GM21360 (cell line): ENCODE measurements around the gene PRIMA1.

Source experiments
- ATAC-seq: cut with Tn5 transposase; IDR thresholded peaks from one replicate; pipeline ENCODE4 v1.9.1; 2021; ENCODE audit warnings: mild to moderate bottlenecking, moderate library complexity; ENCODE audit not compliant: unreplicated experiment

Gene PRIMA1

GRCh38 chr14:93733631-93734030 is 54.7 kb downstream of the PRIMA1 start:
- no peak for ATAC-seq

DNA sequence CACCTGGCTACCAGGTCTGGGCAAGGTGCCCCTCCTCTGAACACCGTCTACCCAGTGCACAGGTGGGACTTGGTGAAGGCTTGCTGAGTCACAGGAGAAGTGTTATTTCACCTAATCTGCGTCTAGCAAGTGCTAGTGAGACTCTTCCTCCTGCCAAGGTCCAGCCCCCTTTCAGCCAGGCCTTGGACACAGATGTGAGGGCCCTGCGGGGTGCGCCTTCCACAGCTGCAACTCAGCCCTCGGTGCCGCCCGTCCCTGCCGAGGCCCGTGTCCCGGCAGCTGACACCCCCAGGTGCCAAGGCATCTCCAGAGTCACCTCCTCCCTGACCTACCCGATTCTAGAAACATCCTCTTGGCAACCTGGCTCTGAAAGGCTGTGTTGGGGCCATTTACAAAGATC is 55.1 kb downstream of the PRIMA1 start:
- ATAC-seq = no peak

- no peak for ATAC-seq
Observed at GRCh38 chr14:93732524-93732923, 55.8 kb downstream of the PRIMA1 start.

DNA sequence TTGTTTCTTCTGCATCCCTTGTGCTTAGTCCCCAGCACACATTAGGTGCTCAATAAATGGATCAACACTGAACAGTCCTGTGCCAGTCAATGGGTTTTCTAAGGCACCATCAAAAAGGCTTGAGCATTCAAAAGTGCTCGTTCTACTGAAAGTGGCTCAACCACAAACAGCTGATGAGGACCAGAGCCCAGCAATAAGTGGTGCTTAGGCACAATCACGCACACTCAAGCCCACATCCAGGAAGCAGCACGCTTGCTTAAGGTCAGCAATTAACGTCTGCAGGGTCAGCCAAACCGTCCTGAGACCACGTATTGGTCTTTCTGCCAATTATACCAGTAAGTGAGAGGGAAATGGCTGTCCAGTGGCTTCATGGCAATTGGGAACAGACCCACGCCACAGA is 56.5 kb downstream of the PRIMA1 start:
- no peak for ATAC-seq

DNA sequence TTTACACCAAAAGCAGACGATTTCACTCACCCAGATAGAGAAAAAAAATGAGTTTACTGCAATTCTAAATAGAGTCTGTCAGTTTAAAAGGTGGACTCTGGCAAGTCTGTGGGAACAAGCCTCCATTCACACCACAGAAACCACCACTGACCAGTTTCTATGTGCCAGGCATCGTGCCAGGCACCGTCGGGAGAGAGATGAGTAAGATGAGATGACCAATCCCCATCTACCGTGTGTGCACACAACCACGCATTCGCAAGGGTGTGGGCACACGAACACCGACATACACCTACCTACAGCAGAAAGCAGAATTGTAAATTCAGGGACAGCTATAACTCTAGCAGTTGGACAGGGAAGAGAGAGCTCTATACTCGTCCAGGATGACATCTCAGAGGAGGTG is 58.3 kb downstream of the PRIMA1 start:
- ATAC-seq = no peak

DNA sequence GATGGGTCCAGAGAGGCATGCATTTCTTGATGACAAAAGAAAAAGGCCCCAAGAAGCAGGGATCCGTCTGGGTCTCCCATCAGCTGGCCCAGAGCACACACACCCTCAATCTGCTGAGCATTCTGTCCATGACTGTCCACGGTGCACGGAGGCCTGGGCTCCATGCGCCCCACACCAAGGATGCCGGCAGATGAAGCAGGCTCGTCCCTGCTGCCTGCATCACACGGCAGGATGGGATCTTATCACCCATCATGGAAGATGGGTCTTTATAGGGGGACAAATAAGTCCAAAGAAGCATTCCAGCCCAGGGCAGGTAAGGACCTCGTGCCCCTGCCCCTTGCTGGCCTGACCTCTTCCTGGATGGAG is 59.7 kb downstream of the PRIMA1 start:
- ATAC-seq = no peak

GRCh38 chr14:93727917-93728650 is 60.2 kb downstream of the PRIMA1 start:
- no peak for ATAC-seq

DNA sequence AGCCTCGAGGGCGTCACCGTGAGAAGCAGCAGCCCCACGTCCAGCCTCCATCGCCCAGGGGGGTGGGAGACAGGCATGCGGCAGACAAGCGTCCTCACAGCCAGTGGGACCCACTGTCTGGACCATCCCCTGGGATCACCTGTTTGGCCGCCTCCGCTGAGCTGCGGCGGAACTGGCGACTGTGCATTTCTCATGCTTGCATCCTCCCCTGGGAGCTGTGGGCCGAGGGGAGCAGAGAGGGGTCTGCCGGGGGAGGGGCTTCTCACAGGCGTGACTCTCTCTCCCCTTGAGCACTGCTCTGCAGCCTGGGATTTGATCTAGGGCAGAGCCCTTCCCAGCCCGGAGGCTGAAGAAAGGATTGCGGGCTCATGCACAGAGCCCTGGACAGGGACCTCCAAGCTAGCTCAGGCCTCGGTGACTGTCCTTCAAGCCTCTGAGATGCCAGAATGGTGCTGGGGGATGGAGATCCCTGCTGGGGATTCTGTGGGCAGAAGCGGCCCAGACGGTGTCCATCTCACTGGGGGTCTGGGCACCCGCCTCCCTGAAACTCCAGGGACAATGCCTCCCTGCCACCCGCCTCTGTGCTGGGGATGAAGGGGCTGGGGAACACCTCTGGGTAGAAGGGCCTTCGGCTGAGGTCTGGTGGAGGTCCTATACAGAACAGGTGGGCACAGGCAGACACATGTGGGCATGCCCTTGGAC is 61.1 kb downstream of the PRIMA1 start:
- ATAC-seq = no peak

GRCh38 chr14:93725993-93726392 is 62.3 kb downstream of the PRIMA1 start:
- ATAC-seq = no peak

- ATAC-seq = no peak
Observed at GRCh38 chr14:93725002-93725582, 63.2 kb downstream of the PRIMA1 start.

GRCh38 chr14:93723001-93723400 is 65.3 kb downstream of the PRIMA1 start:
- no peak for ATAC-seq

GRCh38 chr14:93720981-93721483 is 67.3 kb downstream of the PRIMA1 start:
- ATAC-seq = no peak

- no peak for ATAC-seq
Observed at GRCh38 chr14:93720076-93720815, 68.0 kb downstream of the PRIMA1 start.

DNA sequence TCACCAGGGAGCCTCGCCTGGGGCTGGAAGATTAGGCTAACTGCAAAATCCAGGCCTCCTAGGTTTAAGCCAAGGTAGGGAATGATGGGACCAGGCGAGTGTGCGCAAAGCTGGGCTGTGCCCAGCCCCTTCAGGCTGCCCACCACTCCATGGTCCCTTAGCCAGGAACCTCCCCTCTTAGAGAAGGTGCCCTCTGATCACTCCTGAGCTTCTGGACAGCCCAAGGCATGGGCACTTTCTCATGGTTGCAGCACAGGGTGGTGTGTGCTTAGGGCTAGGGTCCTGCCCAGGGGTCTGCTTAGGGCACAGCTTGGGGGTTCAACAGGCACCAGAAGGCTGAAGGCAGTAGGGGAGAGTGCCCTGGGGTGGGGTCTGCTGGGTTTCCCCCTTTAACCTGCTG is 69.0 kb downstream of the PRIMA1 start:
- ATAC-seq = no peak

GRCh38 chr14:93717668-93718320 is 70.5 kb downstream of the PRIMA1 start:
- no peak for ATAC-seq

DNA sequence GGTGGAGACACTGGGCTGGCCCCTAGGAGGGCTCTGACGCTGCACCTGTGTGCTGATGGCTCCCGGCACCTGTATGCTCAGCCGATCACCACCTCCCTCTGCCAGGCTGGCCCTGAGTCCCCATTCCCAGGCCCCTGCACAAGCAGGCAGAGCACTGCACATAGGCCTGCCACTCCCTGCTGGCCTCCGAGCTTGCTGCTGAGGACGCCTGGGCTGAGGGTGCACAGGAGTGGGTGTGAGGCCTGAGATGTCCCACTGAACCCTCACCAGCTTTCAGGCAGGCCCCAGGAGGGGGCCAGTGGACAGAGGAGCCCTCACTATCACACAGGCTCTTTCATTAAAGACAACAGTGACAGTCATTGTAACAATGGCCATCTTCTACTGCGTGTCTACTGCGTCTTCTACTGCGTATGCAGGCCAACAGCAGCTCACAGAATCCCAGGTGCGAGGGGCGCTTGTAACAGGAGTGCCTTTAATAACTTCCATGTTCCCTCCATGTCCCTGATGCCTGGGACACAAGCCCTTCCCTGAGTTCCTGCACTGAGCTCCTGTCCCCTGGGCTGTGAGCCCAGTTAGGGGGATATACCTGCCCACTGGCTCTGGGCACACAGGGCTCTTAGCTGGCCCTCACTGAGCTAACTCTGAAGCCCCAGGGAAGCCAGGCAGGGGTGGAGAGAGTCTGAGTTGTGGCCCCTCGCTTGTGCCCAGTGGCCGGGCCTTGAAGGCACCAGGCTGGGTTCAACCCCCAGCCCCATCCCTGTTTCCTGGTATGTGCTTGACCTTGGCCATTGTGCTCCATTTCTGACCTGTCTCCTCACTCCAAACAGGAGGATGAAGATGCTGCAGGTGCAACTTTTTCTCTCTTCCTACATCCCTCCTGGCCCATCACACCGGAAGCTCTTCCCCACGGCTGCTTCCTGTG is 71.3 kb downstream of the PRIMA1 start:
- ATAC-seq = no peak

GRCh38 chr14:93716002-93716745 is 72.1 kb downstream of the PRIMA1 start:
- no peak for ATAC-seq

GRCh38 chr14:93715279-93715927 is 72.9 kb downstream of the PRIMA1 start:
- no peak for ATAC-seq

DNA sequence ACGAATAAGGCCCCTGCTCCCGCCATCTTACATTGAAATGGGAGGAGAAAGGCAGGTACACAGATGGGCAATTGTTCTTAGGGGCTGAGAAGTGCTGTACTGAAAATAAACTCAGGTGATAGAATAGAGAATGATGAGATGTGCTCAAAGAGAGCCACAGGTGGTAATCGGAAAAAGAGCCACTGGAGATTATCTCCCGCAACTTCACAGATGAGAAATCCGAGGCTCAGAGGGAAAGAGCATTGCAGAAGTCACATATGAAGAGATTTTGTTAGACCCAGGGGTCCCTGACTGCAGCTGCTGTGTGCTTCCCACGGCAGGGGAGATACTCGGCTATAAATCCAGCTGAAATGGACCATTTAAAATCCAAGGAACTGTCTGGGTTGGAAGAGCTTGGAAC is 73.7 kb downstream of the PRIMA1 start:
- no peak for ATAC-seq
